ENCODE results near the gene SMDT1. TPM values are rescaled to one million over a fixed set of nuclear protein-coding genes. Genes with fewer than 3 reads are reported as not detected.

Gene SMDT1
- total RNA-seq, 2 donors from 2014 or later: 13.8 to 14.8 TPM

DNA sequence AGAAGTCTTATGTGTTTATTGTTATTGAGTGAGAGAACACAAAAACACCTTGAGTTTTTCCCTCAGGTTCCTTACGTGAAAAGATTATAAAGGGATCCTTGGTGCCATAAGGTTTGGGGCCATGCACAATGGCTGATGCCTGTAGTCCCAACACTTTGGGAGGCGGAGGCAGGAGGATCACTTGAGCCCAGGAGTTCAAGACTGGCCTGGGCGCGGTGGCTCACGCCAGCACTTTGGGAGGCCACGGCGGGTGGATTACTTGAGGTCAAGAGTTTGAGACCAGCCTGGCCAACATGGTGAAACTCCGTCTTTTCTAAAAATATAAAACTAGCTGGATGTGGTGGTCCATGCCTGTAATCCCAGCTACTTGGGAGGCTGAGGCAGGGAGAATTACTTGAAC lies 5.4 kb downstream of the SMDT1 start:
- intact Hi-C loops (cut with DNase I): no loop called here
- DNase-seq (no peak), ATAC-seq (no peak)
- H3K9me3 ChIP-seq: no peaks in the 10 kb centered on the region
- no peak for TF ChIP-seq POLR2A (IDR thresholded peaks at IDR 0.05)
- TF ChIP-seq, protein P1, sequence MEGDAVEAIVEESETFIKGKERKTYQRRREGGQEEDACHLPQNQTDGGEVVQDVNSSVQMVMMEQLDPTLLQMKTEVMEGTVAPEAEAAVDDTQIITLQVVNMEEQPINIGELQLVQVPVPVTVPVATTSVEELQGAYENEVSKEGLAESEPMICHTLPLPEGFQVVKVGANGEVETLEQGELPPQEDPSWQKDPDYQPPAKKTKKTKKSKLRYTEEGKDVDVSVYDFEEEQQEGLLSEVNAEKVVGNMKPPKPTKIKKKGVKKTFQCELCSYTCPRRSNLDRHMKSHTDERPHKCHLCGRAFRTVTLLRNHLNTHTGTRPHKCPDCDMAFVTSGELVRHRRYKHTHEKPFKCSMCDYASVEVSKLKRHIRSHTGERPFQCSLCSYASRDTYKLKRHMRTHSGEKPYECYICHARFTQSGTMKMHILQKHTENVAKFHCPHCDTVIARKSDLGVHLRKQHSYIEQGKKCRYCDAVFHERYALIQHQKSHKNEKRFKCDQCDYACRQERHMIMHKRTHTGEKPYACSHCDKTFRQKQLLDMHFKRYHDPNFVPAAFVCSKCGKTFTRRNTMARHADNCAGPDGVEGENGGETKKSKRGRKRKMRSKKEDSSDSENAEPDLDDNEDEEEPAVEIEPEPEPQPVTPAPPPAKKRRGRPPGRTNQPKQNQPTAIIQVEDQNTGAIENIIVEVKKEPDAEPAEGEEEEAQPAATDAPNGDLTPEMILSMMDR (IDR thresholded peaks at IDR 0.05): no peak
- peaks cover 0 to 14% of the 10 kb centered on the region in 2 donors for H3K36me3 ChIP-seq (replicated peaks in 1 of 2; ENCODE audit: insufficient read depth in 1 of 2, low read depth in 2 of 2)
- WGBS, 2 donors: 91 to 95% methylated on average over 8 of the region's 8 CpGs
- peaks cover 40% of the 10 kb centered on the region for H3K4me1 ChIP-seq
- no peak overlapping the region for H3K4me3 ChIP-seq
- no peak overlapping the region for H3K27ac ChIP-seq
- no peaks in the 10 kb centered on the region for H3K27me3 ChIP-seq

DNA sequence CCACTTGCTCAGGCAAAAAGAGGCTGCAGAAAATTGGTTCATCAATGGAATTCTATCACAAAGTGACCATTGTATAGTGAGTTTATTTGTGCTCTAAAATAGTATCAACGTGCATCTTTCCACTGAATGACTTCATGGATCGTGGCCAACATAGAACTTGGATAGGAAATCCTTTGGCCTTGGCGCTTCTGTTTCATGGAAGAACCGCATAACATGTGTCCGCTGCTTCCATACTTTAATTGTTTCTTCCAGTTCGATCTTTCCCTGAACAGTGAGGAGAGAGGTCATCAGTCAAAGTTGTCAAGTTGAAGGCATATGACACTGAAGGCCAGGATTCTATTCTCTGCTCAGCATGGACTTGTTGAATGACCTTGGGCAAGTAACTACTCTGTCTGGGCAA lies 6.6 kb downstream of the SMDT1 start:
- DNase-seq: no peak
- no peak for TF ChIP-seq POLR2A (IDR thresholded peaks at IDR 0.05)
- TF ChIP-seq, protein P1 (IDR thresholded peaks at IDR 0.05): no peak

DNA sequence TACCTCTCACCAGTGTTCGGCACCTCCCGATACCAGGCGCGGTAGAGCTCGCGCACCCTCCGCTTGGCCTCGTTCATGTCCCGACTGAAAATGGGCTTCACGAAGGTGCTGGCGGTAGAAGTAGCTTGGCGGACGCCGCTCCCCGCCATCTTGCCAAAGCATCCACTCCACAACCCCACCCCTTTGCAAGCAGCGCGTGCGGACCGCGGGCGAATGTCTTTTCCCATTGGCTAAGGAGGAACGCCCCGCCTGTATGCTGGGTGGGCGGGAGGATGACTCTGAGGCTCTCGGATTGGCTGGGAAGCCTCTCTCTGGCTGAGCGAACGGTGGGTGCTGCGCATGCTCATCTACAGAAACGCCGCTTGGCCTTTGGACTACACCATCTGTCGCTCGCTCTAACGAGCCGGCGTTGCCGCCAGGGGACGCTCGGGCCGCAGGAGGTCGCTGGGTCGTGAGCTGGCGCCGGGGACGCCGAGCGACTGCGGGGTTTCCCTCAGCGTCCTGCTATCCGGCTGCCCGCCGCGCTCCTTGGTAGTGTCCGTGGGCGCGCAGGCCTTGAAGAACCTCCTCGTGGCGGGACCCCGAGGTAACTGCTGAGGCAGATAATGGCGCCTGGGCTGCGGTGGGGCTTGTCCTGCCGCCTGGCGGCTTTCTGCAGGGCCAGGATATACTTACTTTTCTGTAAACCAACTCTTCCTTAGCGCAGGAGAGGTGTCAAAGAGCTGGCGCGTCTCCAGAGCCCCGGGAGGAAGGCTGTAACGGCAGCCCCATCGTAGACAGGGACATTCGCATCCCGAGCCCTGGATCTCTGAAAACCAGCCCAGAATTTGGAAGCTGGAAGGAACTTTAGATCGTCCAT lies 11.3 kb downstream of the SMDT1 start, which contains the start of gene NDUFA6:
TSS of gene NDUFA6 (minus strand) at position 177 of the 859 bp plus-strand sequence. CDS start at position 149, 28 bp downstream.
- peaks cover 0 to 5% of the 10 kb centered on the region in 2 donors for H3K36me3 ChIP-seq (replicated peaks in 1 of 2; ENCODE audit: insufficient read depth in 1 of 2, low read depth in 2 of 2)
- 0% methylated on average over 1 to 70 of the region's 71 CpGs for WGBS, 2 donors

More for the DNA sequence above, 6.6 kb downstream of the SMDT1 start:
- WGBS, 2 donors: 52 to 59% methylated on average over 6 of the region's 6 CpGs
- intact Hi-C loops (cut with DNase I): no loop called here
- H3K27ac ChIP-seq: no peak overlapping the region
- H3K9me3 ChIP-seq: no peaks in the 10 kb centered on the region
- H3K27me3 ChIP-seq: no peaks in the 10 kb centered on the region
- ATAC-seq: no peak
- peaks cover 0 to 14% of the 10 kb centered on the region in 2 donors for H3K36me3 ChIP-seq (replicated peaks in 1 of 2; ENCODE audit: insufficient read depth in 1 of 2, low read depth in 2 of 2)
- no peak overlapping the region for H3K4me3 ChIP-seq
- peaks cover 34% of the 10 kb centered on the region for H3K4me1 ChIP-seq

DNA sequence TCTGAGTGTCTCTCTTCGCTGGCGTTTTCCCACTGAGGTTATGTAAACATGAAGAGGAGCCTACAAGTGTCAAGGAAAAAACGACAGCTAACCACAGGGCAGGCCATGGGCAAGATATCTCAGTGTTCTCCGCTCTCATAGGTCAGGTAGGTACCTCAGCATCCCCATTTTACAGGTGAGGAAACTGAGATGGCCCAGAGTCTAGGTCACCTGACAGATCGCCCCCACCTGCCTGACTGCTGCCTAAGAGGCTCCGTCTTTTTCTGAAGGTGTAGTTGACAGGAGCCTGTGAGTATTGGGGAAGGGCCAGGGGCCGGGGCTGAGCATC lies 11.9 kb downstream of the SMDT1 start:
- TF ChIP-seq, protein P1 (IDR thresholded peaks at IDR 0.05): no peak
- peaks cover 20% of the 10 kb centered on the region for H3K4me1 ChIP-seq
- H3K36me3 ChIP-seq (replicated peaks in 1 of 2; ENCODE audit: insufficient read depth in 1 of 2, low read depth in 2 of 2): peaks cover 0 to 1% of the 10 kb centered on the region in 2 donors
- no peaks in the 10 kb centered on the region for H3K9me3 ChIP-seq
- intact Hi-C loops (cut with DNase I): loop anchor here (10.0 kb wide), 1 partner anchor 343 kb away; the partner anchor contains the start of gene NFAM1
- peak overlapping the region; percentile 19 to 21 for H3K4me3 ChIP-seq
- no peaks in the 10 kb centered on the region for H3K27me3 ChIP-seq
- DNase-seq: no peak
- peak overlapping the region; percentile 76 to 99 (median 90) for H3K27ac ChIP-seq
- ATAC-seq: no peak
- WGBS, 2 donors: 23 to 28% methylated on average over 7 of the region's 7 CpGs

More for the DNA sequence above, 11.3 kb downstream of the SMDT1 start, which contains the start of gene NDUFA6:
- ATAC-seq (peak; percentile 97), DNase-seq (peak; percentile 99 to 100 (median 100))
- H3K4me3 ChIP-seq: peak within 1 kb of the TSS; percentile 39 to 88
- peak; percentile 91 to 97 (median 96) for TF ChIP-seq POLR2A (IDR thresholded peaks at IDR 0.05)
- TF ChIP-seq, protein P1 (IDR thresholded peaks at IDR 0.05): peak; percentile 81 to 99 (median 99)
- peaks cover 26% of the 10 kb centered on the region for H3K4me1 ChIP-seq
- H3K27ac ChIP-seq: peak within 1 kb of the TSS; percentile 85 to 99 (median 98)
- H3K9me3 ChIP-seq: no peaks in the 10 kb centered on the region
- H3K27me3 ChIP-seq: no peaks in the 10 kb centered on the region
- intact Hi-C loops (cut with DNase I): loop anchor here (10.0 kb wide), 1 partner anchor 344 kb away; the partner anchor contains the start of gene NFAM1
